Mononuclear cell (primary cell): Measurements from ENCODE around the gene ZNF678. TPM values are rescaled to one million over a fixed set of nuclear protein-coding genes. Genes with fewer than 3 reads are reported as not detected.

ENCODE experiments used
- H3K27me3 ChIP-seq: 2 replicates; pipeline ENCODE4 v1.6.0; 2011; ENCODE audit warnings: low read length, control low read depth; ENCODE audit not compliant: insufficient read depth
- H3K4me1 ChIP-seq: 2 replicates; pipeline ENCODE4 v1.5.1; 2011; ENCODE audit warnings: mild to moderate bottlenecking, low read length, control low read depth; ENCODE audit not compliant: insufficient read depth
- H3K4me3 ChIP-seq: 2 replicates; pipeline ENCODE4 v1.5.1; 2011; ENCODE audit warnings: mild to moderate bottlenecking, low read length, moderate library complexity
- H3K9me3 ChIP-seq: 2 replicates; pipeline ENCODE4 v1.5.1; 2011; ENCODE audit warnings: low read depth, mild to moderate bottlenecking, control low read depth, low read length
- total RNA-seq: library from RNA; depleted of rRNA; stranded (reverse); fragments of >200 nt; gene quantifications from one replicate; pipeline ENCODE4 v1.2.3, GENCODE V29; 2012

ZNF678 gene
- 6.1 TPM for total RNA-seq

GRCh38 chr1:227563324-227564201 lies at the start of gene ZNF678:
Gene ZNF678 (plus strand): TSS chr1:227563556. CDS start chr1:227650992, 87,436 bp downstream.
- peak within 1 kb of the TSS; percentile 80 for H3K4me3 ChIP-seq
- H3K27me3 ChIP-seq, result peaks cover 33% of the 10 kb centered on the region
- H3K9me3 ChIP-seq, result no peaks in the 10 kb centered on the region
- peaks cover 26% of the 10 kb centered on the region for H3K4me1 ChIP-seq

- Histone ChIP-seq H3K27me3 (no peaks in the 10 kb centered on the region), H3K4me3 (no peak overlapping the region), H3K9me3 (no peaks in the 10 kb centered on the region), H3K4me1 (no peaks in the 10 kb centered on the region)
Observed at GRCh38 chr1:227518876-227519275, 44.5 kb upstream of the ZNF678 start.

- H3K4me1 ChIP-seq, result no peaks in the 10 kb centered on the region
- peaks cover 8% of the 10 kb centered on the region for H3K9me3 ChIP-seq
- no peak overlapping the region for H3K4me3 ChIP-seq
- H3K27me3 ChIP-seq, result no peaks in the 10 kb centered on the region
Observed at GRCh38 chr1:227521782-227522181, 41.6 kb upstream of the ZNF678 start.

GRCh38 chr1:227526524-227526923 lies 36.8 kb upstream of the ZNF678 start:
- Histone ChIP-seq H3K9me3 (peaks cover 44% of the 10 kb centered on the region), H3K4me3 (no peak overlapping the region), H3K4me1 (no peaks in the 10 kb centered on the region), H3K27me3 (no peaks in the 10 kb centered on the region)

GRCh38 chr1:227532019-227532619 lies 31.2 kb upstream of the ZNF678 start:
- H3K4me3 ChIP-seq, result no peak overlapping the region
- H3K9me3 ChIP-seq, result peaks cover 39% of the 10 kb centered on the region

GRCh38 chr1:227540170-227541098 lies 22.9 kb upstream of the ZNF678 start:
- H3K4me3 ChIP-seq, result no peak overlapping the region

More at GRCh38 chr1:227532019-227532619, 31.2 kb upstream of the ZNF678 start:
- Histone ChIP-seq H3K27me3 (no peaks in the 10 kb centered on the region), H3K4me1 (no peaks in the 10 kb centered on the region)

GRCh38 chr1:227541129-227541528 lies 22.2 kb upstream of the ZNF678 start:
- Histone ChIP-seq H3K9me3 (no peaks in the 10 kb centered on the region), H3K27me3 (peaks cover 3% of the 10 kb centered on the region), H3K4me1 (peaks cover 15% of the 10 kb centered on the region), H3K4me3 (no peak overlapping the region)

More at GRCh38 chr1:227540170-227541098, 22.9 kb upstream of the ZNF678 start:
- peaks cover 3% of the 10 kb centered on the region for H3K9me3 ChIP-seq
- H3K27me3 ChIP-seq, result peaks cover 3% of the 10 kb centered on the region
- peaks cover 15% of the 10 kb centered on the region for H3K4me1 ChIP-seq

- H3K4me3 ChIP-seq, result peak overlapping the region; percentile 47
- peaks cover 15% of the 10 kb centered on the region for H3K4me1 ChIP-seq
Observed at GRCh38 chr1:227541796-227542152, 21.6 kb upstream of the ZNF678 start.

GRCh38 chr1:227542153-227543120 lies 20.9 kb upstream of the ZNF678 start:
- peak overlapping the region; percentile 47 for H3K4me3 ChIP-seq
- H3K9me3 ChIP-seq, result no peaks in the 10 kb centered on the region
- peaks cover 15% of the 10 kb centered on the region for H3K4me1 ChIP-seq
- peaks cover 3% of the 10 kb centered on the region for H3K27me3 ChIP-seq

More at GRCh38 chr1:227541796-227542152, 21.6 kb upstream of the ZNF678 start:
- H3K9me3 ChIP-seq, result no peaks in the 10 kb centered on the region
- peaks cover 3% of the 10 kb centered on the region for H3K27me3 ChIP-seq

GRCh38 chr1:227543283-227544066 lies 19.9 kb upstream of the ZNF678 start:
- no peak overlapping the region for H3K4me3 ChIP-seq
- H3K27me3 ChIP-seq, result peaks cover 3% of the 10 kb centered on the region
- H3K9me3 ChIP-seq, result no peaks in the 10 kb centered on the region
- peaks cover 15% of the 10 kb centered on the region for H3K4me1 ChIP-seq

- Histone ChIP-seq H3K27me3 (peaks cover 3% of the 10 kb centered on the region), H3K4me1 (peaks cover 15% of the 10 kb centered on the region), H3K4me3 (no peak overlapping the region), H3K9me3 (no peaks in the 10 kb centered on the region)
Observed at GRCh38 chr1:227544067-227545050, 19.0 kb upstream of the ZNF678 start.

GRCh38 chr1:227545361-227545760 lies 18.0 kb upstream of the ZNF678 start:
- H3K27me3 ChIP-seq, result peaks cover 3% of the 10 kb centered on the region
- H3K4me1 ChIP-seq, result peaks cover 15% of the 10 kb centered on the region
- H3K9me3 ChIP-seq, result no peaks in the 10 kb centered on the region
- H3K4me3 ChIP-seq, result no peak overlapping the region
